H1 (cell line): ENCODE data around the gene MYL7. TPM values are rescaled to one million over a fixed set of nuclear protein-coding genes. Genes with fewer than 3 reads are reported as not detected.

Experiments used
- ASH2L ChIP-seq: fragments of 200-600, 300-600 bp; sonication (generic); IDR thresholded peaks from one replicate; pipeline ENCODE4 v1.7.1; 2017; ENCODE audit warnings: low read length
- ATF2 ChIP-seq: IDR thresholded peaks from 2 replicates; pipeline ENCODE4 v1.6.1; 2012; ENCODE audit warnings: low read length, inconsistent platforms
- TAF7 ChIP-seq: optimal IDR thresholded peaks from 2 replicates; pipeline ENCODE3; 2011; ENCODE audit warnings: low read depth, mild to moderate bottlenecking, inconsistent platforms, low read length, moderate library complexity, borderline replicate concordance
- TBP ChIP-seq: IDR thresholded peaks from 2 replicates; pipeline ENCODE4 v1.6.1; 2011; ENCODE audit warnings: low read depth, low read length, improper control_type of control experiment
- polyA plus RNA-seq, 7 experiments: library from polyadenylated mRNA; depleted of rRNA in 3 of 7; stranded (reverse) in 5 of 7; unstranded in 2 of 7; fragments of >200 nt in 5 of 7; fragments of 200-250 nt in 2 of 7; gene quantifications; 1 replicate in 5 of 7; 2 replicates in 1 of 7; 4 replicates in 1 of 7; pipeline versions ENCODE4 v1.2.1 to v1.2.3, GENCODE V29; 2011 to 2013; ENCODE audit warnings: missing spikeins in 2 of 7, mixed read lengths in 2 of 7
- total RNA-seq: library from RNA; stranded (reverse); fragmentation: NEBNext Ultra II Directional; extraction: Animal tissue kit (Norgen Biotek cat#: 25700); gene quantifications from 2 replicates; pipeline ENCODE4 v1.2.1, GENCODE V29; 2021

Gene MYL7
- total and polyA plus RNA-seq, 2 of the 8 experiments (the other 6 are each of a cell fraction or from before 2014, with no cell fraction given): 3.3 to 3.4 TPM

GRCh38 chr7:44158096-44158872 lies 17.2 kb upstream of the MYL7 start (continued):
- TF ChIP-seq TBP (no peak), ATF2 (no peak), TAF7 (no peak), ASH2L (no peak)
